Measurements from ENCODE around the gene CAMK1D. TPM values are rescaled to one million over a fixed set of nuclear protein-coding genes. Genes with fewer than 3 reads are reported as not detected.

Gene CAMK1D
- total RNA-seq, 4 donors from 2014 or later = 0.55 to 2.2 (median 1.5) TPM

- in situ Hi-C loops (cut with MboI; ENCODE audit: low sequenced_read_pairs in 4 of 4) = no loop called here
- no peak for TF ChIP-seq POLR2A (IDR thresholded peaks at IDR 0.05)
- no peak for TF ChIP-seq CTCF (IDR thresholded peaks at IDR 0.05 in 4 of 5, conservative IDR thresholded peaks at IDR 0.05 in 1 of 5)
- H3K4me1 ChIP-seq = peaks cover 0 to 5% of the 10 kb centered on the region in 2 donors
- no peaks in the 10 kb centered on the region for H3K36me3 ChIP-seq
- no peak overlapping the region for H3K27ac ChIP-seq
- no peaks in the 10 kb centered on the region for H3K9me3 ChIP-seq
- intact Hi-C loops (cut with DNase I; ENCODE audit: low total_unique reads) = no loop called here
- DNase-seq = no peak
- ATAC-seq = no peak
- H3K27me3 ChIP-seq = no peaks in the 10 kb centered on the region
- H3K4me3 ChIP-seq = no peak overlapping the region
These were observed 394.6 kb downstream of the CAMK1D start for GRCh38 chr10:12743941-12744340.

GRCh38 chr10:12748186-12748585, 398.8 kb downstream of the CAMK1D start:
- ATAC-seq = no peak
- Histone ChIP-seq H3K9me3 (no peaks in the 10 kb centered on the region), H3K27ac (no peak overlapping the region), H3K36me3 (no peaks in the 10 kb centered on the region), H3K27me3 (no peaks in the 10 kb centered on the region), H3K4me1 (peaks cover 5 to 8% of the 10 kb centered on the region in 2 donors), H3K4me3 (no peak overlapping the region)
- no peak for TF ChIP-seq POLR2A (IDR thresholded peaks at IDR 0.05)
- TF ChIP-seq CTCF (IDR thresholded peaks at IDR 0.05 in 4 of 5, conservative IDR thresholded peaks at IDR 0.05 in 1 of 5) = no peak
- in situ Hi-C loops (cut with MboI; ENCODE audit: low sequenced_read_pairs in 4 of 4) = no loop called here
- DNase-seq = no peak
- intact Hi-C loops (cut with DNase I; ENCODE audit: low total_unique reads) = no loop called here

- in situ Hi-C loops (cut with MboI; ENCODE audit: low sequenced_read_pairs in 4 of 4) = no loop called here
- H3K9me3 ChIP-seq = no peaks in the 10 kb centered on the region
- no peaks in the 10 kb centered on the region for H3K27me3 ChIP-seq
- ATAC-seq (peak; percentile 88 to 94), DNase-seq (peak; percentile 40 to 63)
- H3K27ac ChIP-seq = peak overlapping the region; percentile 73 to 88 (median 76)
- H3K4me3 ChIP-seq = no peak overlapping the region
- no peaks in the 10 kb centered on the region for H3K36me3 ChIP-seq
- peaks cover 5 to 8% of the 10 kb centered on the region in 2 donors for H3K4me1 ChIP-seq
- intact Hi-C loops (cut with DNase I; ENCODE audit: low total_unique reads) = loop anchor here (1.0 to 5.0 kb wide), 3 partner anchors 22 to 212 kb away; no protein-coding TSS in a partner anchor
- TF ChIP-seq POLR2A (IDR thresholded peaks at IDR 0.05) = no peak
- no peak for TF ChIP-seq CTCF (IDR thresholded peaks at IDR 0.05 in 4 of 5, conservative IDR thresholded peaks at IDR 0.05 in 1 of 5)
These were observed 400.6 kb downstream of the CAMK1D start for GRCh38 chr10:12749760-12750478.

GRCh38 chr10:12750526-12751201, 401.3 kb downstream of the CAMK1D start:
- TF ChIP-seq POLR2A (IDR thresholded peaks at IDR 0.05) = no peak
- TF ChIP-seq CTCF (IDR thresholded peaks at IDR 0.05 in 4 of 5, conservative IDR thresholded peaks at IDR 0.05 in 1 of 5) = peak in 1 of 5 experiments; percentile 7
- peak; percentile 49 to 55 for ATAC-seq
- no peak overlapping the region for H3K4me3 ChIP-seq
- peak overlapping the region; percentile 73 to 88 (median 76) for H3K27ac ChIP-seq
- no peaks in the 10 kb centered on the region for H3K9me3 ChIP-seq
- no peaks in the 10 kb centered on the region for H3K27me3 ChIP-seq
- H3K4me1 ChIP-seq = peaks cover 5 to 11% of the 10 kb centered on the region in 2 donors
- intact Hi-C loops (cut with DNase I; ENCODE audit: low total_unique reads) (loop anchor here (1.0 to 5.0 kb wide), 3 partner anchors 22 to 212 kb away; no protein-coding TSS in a partner anchor), in situ Hi-C loops (cut with MboI; ENCODE audit: low sequenced_read_pairs in 4 of 4) (no loop called here)
- DNase-seq = peak; percentile 29 to 64
- no peaks in the 10 kb centered on the region for H3K36me3 ChIP-seq

Measured in gastrocnemius medialis (tissue), 4 donors.